ENCODE data around the gene GPC5.

DNA sequence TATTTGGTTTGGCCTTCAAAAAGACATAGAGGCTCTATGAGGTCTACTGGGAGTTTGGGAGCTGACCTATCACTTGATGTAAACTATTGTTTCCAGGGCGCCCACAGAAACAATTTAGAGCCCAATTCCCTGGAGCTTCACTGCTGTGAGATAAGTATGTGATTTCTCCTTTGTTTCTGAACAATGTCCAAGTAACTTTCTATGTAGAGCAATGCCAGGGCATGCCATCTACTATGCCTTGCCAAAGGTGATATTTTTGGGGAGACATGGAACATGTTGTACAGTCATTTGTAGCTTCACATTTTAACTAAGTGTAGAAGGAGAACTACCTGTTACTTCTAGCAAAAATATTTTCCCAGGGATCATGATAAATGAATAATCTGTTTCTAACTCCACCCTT lies 872.6 kb downstream of the GPC5 start:
- TF ChIP-seq, protein P1, sequence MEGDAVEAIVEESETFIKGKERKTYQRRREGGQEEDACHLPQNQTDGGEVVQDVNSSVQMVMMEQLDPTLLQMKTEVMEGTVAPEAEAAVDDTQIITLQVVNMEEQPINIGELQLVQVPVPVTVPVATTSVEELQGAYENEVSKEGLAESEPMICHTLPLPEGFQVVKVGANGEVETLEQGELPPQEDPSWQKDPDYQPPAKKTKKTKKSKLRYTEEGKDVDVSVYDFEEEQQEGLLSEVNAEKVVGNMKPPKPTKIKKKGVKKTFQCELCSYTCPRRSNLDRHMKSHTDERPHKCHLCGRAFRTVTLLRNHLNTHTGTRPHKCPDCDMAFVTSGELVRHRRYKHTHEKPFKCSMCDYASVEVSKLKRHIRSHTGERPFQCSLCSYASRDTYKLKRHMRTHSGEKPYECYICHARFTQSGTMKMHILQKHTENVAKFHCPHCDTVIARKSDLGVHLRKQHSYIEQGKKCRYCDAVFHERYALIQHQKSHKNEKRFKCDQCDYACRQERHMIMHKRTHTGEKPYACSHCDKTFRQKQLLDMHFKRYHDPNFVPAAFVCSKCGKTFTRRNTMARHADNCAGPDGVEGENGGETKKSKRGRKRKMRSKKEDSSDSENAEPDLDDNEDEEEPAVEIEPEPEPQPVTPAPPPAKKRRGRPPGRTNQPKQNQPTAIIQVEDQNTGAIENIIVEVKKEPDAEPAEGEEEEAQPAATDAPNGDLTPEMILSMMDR (IDR thresholded peaks at IDR 0.05; ENCODE audit: insufficient read depth, low read length, poor library complexity, severe bottlenecking): no peak
- TF ChIP-seq EZH2phosphoT487 (conservative IDR thresholded peaks at IDR 0.05; ENCODE audit: low read length): no peak

Data from SU-DHL-6 (cell line).